COLO668 (cell line): ENCODE results near the gene IQUB.
"Not testable (repeated sequence)": the region's sequence is repeated elsewhere in the genome, so short reads cannot be mapped to it uniquely, and the experiment has no call there.

Source experiments
- DNase-seq: peaks from one replicate; lab custom pipeline; 2025; ENCODE audit not compliant: unreplicated experiment; lab: John Stamatoyannopoulos, UW

The IQUB gene

DNA sequence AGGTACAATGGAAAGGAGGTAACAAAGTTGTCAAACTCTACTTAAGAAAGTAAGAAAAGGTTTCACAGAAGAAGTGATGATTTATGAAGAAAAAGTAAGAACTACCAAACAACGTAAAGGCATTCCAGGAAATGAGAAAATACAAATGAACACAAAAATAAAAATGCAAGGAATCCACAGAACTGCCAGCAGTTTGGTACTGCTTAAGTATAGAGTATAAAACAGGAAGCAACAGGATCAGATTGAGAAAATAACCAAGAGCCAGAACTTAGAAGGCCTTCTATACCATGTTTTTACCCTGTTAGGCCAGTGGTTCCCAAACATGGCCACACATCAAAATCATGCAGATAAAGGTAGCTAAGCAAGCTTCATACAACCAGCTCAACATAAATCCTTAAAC, 14.0 kb upstream of the IQUB start:
- no peak for DNase-seq

DNA sequence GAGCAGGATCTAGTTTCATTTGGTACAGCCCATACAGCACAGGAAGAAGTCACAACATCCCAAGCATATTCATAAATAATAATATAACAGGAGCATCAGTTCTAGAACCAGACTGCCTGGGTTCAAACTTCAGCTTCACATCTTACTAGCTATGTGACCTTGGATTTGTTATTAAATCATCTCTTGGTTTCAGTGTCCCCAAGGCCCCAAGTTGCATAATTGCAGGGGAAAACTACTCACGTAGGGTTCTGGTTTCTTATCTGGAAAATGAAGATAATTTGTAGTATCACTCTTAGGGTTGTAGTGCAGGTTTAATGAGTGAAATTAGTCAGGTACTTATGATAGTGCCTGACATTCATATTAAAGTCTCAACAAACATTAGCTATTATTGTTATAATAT, 5.5 kb upstream of the IQUB start:
- DNase-seq: no peak

DNA sequence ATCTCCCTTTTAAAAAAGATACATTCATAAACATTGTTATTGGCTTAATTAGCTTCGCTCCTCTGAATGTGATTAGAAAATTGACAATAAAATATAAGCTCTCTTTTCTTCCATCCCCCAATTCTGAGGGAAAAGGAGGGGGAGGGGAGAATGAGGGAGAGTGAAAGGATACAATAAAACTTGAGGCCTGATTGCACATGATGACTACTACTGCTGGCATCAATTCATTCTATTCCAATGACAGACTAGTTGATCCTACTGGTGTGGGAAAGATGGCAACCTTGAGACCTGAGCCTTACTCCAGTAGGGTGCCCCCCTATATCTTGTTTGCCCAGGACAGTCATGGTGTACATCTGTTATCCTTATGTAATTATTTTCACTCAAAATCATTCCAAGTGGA, 4.5 kb upstream of the IQUB start:
- DNase-seq: no peak

DNA sequence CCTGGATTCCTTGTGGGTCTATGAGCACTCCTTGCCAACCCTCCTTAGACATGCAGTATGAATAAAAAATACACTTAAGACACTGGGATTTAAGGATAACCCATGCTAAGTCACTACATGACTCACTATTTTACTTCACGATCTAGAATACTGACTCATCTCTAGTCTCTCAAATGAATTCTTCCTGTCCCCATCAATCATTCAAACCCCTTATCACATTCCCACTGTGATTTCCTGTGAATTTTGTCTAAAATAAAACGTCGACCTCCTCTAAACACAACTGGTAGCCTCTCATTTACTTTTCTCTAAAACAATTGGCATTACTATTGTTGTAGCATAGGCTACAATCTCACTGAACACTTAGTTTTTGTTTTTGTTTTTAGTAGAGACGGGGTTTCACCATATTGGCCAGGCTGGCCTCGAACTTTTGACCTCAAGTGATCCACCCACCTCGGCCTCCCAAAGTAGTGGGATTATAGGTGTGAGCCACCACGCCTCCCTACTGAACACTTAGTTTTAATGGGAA, 3.9 kb upstream of the IQUB start:
- no peak for DNase-seq

DNA sequence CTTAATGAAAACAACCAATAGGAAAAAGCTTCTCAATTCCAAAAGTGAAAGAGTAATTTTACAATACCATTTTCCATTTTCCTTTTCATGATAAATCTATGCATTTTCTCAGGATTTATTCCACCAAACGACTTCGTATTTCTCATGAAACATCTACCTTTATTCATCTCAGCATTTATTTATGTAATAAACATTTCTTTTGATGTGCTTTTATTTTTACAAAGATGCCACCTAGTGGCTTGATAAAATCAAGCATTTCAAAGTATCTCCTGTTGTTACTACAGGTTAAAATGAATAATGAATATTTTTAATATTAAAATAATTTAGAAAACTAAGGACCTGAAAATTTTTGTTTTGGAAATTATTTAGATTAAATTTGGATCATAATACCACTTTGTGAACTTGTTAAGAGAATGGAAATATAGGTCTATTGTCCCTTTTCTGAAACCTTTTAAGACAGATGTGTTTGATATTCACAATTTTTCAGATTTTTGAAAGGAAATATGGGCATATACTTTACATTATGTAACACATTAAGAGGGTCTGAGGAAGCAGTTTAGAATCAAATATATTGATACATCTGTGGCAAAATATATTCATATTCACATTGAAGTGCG, 2.7 kb upstream of the IQUB start:
- DNase-seq: no peak

DNA sequence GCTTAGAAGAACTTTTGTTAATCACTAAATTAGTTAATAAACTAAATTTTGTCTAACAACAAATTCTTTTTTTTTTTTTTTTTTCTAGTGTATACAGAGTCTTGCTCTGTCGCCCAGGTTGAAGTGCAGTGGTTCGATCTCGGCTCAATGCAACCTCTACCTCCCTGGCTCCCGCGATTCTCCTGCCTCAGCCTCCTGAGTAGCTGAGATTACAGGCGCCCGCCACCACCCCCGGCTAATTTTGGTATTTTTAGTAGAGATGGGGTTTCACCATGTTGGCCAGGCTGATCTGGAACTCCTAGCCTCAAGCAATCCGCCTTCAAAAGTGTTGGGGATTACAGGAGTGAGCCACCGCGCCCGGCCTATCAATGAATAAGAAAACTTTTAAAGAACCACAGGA, 1.1 kb upstream of the IQUB start:
- no peak for DNase-seq

DNA sequence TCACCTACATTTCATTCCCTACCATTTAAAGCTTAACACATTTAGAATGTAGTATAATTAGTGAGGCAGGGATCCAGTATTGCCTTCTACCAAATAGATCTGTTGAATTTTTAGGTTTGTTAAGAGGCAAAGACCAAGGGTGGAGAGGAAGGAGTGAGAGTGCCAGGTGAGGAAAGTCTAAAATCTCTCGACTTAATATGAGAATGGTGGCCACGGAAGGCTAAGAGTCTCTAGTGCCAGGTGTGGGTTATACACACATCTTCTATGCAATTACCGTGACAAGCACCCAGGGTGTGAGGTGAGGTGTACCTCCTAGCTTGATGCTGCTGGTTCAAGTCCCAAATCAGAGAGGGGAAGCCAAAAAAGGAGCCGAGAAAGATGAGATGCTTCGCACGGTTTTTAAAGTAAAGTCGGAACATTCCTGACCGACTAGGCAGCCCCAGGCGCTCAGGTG, 439 bp downstream of the IQUB start:
- DNase-seq: no peak

DNA sequence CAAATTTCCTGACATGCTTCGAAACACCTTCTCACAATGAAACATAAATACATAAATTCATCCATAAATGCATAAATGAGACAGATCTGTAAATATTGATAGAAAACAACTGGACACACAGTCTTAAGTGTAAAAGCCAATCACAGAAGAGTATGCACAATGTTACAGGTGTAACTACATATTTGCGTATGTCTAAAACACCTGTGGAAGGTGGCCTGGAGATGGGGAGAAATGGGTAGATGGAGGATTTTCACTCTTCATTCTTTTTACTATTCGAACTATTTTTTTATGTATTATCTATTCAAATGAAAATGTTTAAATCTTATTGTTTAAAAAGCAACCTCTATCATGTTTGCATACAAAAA, 860 bp downstream of the IQUB start:
- DNase-seq: no peak

DNA sequence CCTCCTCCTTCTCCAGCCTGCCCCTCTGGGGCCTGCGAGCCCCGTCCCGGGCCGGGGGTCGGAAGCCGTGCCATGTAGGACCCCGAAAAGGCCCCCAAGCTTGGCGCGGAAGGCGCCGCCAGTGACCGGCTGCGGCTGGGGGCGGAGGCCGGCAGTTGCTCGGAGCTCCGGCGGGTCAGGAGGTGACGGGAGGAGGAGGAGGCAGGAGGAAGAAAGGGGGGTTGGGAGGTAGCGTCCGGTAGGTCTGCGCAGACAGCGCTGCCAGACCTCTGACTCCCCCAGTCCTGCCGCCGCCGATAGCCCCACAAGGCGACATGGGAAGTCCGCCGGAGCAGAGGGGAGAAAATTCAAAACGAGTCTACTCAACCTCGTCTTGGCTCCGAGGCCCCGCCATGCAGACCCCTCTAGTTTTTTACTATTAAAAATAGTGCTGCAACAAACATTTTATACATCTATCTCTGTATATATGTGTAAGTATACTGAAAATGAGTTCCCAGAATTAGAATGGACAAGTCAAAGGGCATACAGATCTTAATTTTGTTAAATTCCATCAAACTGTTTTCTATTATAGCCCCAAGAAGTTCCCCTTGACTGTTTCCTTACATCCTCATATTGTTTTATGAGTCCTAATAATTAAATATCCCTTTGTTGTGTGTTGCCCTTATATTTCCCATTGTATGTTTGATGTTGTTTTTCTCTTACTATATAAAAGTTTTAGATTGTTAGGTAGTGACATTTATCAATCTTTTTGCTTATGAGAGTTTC, 1.4 kb downstream of the IQUB start:
- not testable (repeated sequence) for DNase-seq

DNA sequence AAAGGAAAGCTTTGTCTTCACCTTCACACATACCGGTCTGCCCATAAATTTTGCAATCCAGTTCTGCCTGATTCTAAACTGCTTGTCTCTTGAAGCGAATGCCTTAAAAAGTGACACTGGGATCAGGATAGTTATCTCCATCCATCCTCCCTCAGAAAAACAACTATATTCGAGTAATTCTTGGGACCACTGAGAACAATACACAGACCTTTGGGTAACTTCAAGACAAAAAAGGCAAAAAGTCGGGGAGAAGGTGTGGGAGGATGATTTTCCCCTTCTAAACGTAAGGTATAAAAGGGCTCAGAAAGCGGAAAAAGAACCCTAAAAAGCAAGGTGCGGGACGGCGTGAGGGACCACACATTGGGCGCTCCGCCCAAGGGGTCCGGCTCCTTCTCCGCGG, 2.1 kb downstream of the IQUB start:
- DNase-seq: not testable (repeated sequence)

DNA sequence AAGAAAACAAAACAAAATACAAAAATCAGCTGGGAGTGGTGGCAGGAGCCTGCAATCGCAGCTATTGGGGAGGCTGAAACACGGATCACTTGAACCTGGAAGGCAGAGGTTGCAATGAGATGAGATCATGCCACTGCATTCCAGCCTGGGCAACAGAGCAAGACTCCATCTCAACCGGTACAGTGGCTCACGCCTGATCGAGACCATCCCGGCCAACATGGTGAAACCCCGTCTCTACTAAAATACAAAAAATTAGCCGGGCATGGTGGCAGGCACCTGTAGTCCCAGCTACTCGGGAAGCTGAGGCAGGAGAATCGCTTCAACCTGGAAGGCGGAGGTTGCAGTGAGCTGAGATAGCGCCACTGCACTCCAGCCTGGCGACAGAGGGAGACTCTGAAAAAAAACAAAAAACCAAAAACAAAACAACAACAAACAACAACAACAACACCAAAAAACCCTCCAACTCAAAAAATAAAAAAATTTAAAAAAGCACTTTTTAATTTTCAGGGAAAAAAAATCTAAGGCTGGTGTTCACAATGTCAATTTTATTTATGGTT, 4.3 kb downstream of the IQUB start:
- not testable (repeated sequence) for DNase-seq

DNA sequence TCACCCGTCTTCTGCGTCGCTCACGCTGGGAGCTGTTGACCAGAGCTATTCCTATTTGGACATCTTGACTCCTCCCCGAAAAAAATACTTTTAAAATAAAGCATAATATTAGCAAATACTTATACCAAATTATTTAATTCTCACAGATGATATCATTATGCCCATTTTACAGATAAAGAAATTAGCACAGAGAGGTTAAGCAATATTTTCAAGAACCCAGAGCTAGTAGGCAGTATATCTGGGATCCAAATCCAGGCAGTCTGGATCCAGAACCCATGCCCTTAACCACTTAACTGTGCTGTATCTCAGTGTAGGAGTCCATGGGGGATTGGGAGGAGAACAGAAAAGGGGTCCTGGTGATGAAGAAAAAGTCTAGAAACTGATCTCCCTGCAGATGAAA, 6.1 kb downstream of the IQUB start:
- DNase-seq: no peak

DNA sequence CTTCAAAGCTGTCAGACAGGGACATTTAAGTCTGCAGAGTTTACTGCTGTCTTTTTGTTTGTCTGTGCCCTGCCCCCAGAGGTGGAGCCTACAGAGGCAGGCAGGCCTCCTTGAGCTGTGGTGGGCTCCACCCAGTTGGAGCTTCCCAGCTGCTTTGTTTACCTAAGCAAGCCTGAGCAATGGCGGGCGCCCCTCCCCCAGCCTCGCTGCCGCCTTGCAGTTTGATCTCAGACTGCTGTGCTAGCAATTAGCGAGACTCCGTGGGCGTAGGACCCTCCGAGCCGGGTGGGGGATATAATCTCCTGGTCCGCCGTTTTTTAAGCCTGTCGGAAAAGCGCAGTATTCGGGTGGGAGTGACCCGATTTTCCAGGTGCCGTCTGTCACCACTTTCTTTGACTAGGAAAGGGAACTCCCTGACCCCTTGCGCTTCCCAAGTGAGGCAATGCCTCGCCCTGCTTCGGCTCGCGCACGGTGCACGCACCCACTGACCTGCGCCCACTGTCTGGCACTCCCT, 6.6 kb downstream of the IQUB start:
- DNase-seq: not testable (repeated sequence)

DNA sequence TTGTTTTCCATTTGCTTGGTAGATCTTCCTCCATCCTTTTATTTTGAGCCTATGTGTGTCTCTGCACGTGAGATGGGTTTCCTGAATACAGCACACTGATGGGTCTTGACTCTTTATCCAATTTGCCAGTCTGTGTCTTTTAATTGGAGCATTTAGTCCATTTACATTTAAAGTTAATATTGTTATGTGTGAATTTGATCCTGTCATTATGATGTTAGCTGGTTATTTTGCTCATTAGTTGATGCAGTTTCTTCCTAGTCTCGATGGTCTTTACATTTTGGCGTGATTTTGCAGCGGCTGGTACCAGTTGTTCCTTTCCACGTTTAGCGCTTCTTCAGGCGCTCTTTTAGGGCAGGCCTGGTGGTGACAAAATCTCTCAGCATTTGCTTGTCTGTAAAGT, 7.9 kb downstream of the IQUB start:
- not testable (repeated sequence) for DNase-seq

DNA sequence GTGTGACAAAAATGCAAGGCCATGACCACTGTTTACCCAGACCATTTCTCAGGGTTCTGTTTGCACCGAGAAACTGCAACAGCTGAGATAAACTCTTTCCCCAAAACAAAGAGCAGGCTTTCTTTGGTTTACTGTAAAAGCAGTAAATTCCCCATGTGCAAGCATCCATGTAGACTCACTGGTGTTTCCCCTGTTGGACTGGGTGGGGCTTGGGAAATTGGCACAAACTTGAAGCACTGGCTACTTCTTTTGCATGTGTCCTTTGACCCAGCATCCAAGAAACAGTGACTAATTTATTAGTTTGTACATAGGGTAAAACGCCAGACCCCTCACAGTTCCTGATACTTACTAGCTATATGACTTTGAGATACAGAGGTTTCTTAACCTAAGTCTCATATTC, 12.3 kb downstream of the IQUB start:
- no peak for DNase-seq

DNA sequence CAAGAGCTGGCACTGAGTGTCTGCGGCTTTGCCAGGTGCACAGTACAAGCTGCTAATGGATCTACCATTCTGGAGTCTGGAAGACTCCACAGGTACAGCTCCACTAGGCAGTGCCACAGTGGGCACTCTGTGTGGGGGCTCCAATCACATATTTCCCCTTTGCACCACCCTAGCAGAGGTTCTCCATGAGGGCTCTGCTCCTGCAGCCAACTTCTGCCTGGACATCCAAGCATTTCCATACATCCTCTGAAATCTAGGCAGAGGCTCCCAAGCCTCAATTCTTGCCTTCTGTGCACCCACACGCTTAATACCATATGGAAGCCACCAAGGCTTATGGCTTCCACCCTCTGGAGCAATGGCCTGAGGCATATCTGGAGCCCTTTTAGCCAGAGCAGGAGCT, 29.2 kb downstream of the IQUB start:
- no peak for DNase-seq

DNA sequence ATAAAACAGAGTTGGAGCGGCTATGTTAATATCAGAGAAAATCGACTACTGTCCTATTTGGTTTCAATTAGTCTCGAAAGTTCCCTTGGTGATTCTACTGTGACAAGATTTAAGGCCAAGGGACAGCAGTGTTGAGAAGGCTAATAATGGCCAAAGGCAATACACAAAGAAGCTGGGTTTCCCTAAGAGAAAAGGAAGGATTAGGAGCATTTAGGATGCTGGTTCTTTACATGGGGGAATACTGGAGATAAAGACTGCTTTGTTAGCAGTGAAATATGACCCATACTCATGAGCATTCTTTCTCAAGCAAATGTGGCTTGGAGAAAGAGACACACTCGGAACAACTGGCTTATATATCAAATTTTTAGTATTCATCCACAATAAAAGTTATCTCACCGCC, 32.2 kb downstream of the IQUB start:
- no peak for DNase-seq

DNA sequence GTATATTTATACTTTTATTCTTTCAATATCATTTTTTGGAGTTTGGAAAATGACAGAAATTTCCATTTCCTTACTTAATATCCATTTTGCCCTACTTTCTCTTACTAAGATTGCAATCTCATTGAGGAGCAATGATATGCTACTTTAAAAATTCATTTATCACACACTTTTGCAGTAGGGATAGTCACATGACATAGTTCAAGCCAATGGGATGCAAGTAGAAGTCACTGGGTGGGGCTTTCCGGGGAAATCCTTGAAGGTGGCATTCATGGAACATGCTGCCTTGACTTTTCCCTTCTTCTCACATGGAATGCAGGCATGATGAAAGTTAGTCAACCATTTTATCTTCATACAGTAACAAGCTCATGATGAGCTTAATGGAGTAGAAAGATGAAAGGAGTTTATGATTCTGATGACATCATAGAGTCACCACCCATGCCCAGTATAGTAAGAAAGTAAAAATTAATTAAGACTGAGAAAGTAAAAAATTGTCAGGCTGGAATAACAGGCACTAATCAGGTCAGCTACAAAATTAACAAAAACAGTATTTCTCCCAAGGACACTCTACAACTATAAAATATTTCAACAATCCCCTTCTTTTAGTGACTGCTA, 33.4 kb downstream of the IQUB start:
- no peak for DNase-seq

DNA sequence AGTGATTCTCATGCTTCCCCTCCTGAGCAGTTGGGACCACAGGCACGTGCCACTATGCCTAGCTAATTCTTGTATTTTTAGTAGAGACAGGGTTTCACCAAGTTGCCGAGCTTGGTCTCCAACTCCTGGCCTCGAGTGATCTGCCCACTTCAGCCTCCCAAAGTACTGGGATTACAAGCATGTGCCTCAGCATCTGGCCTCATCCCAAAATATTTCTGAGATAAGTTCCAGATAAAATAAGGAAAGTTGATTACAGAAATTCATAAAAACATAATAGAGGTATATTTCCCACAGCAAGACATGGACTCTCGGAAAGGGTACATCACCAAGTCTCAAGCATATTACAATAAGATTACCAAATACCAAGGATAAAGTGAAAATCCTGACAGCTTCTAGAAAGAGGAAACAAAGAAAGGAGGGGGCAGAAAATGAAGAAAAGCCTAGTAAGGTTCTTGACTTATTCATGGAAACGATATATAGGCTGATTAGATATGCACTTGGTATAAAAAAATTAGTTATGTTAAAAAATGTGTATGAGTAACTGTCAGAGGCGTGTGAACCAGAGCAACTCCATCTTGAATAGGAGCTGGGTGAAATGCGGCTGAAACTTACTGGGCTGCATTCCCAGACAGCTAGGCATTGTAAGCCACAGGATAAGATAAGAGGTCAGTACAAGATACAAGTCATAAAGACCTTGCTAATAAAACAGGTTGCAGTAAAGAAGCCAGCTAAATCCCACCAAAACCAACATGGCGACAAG, 35.0 kb downstream of the IQUB start:
- no peak for DNase-seq

DNA sequence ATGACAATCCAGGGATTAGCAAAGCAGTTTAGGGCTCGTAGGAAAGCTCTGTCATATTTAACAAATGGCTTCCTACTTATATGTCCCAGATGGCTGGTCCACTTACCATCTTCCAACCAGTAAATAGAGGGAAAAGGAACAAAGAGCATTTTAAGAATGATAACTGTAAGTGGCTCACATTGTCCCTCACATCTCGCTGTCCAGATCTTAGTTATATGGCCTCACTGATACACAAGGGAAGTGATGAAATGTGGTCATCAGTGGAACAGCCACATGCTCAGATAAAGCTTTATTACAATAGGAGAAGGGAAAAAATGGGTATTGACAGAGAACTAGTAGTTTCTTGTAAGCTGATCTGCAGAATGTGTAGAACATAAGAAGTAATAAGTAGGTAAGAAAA, 35.8 kb downstream of the IQUB start:
- no peak for DNase-seq

DNA sequence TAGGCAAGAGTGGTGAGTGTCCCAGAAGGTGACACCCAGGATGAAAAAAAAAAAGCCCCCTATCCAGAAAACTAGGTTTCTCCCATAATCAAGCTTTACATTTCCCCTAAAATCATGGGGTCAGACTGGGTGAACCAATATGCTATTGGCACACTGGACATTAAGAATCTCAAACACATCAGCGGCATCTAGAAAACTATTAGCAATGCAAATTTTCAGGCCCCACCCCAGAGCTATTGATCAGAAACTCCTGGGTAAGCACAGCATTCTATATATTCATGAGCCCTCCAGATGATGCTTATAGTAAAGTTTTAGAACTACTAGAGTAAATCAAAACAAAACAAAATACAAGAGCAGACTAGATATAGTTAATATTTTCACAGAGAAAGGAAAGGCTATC, 36.4 kb downstream of the IQUB start:
- no peak for DNase-seq
